Measurements from ENCODE around the gene ADAMTSL3.
"Not testable (repeated sequence)": the region's sequence is repeated elsewhere in the genome, so short reads cannot be mapped to it uniquely, and the experiment has no call there.

DNA sequence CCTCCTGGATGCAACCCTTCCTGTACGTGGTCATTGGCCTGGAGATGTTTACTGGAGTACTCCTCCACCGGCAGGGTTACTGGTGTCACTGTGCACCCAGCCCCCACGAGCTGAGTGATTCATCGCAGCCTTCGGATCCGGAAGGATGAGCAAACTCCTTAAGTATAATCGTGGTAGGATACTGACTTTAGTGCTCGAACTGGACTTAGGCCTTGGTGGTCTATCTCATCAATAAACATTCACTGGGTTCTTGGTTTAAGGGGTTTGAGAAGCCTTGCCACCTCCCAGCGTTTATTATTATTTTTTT is 426.8 kb downstream of the ADAMTSL3 start:
- TF ChIP-seq, protein P1, sequence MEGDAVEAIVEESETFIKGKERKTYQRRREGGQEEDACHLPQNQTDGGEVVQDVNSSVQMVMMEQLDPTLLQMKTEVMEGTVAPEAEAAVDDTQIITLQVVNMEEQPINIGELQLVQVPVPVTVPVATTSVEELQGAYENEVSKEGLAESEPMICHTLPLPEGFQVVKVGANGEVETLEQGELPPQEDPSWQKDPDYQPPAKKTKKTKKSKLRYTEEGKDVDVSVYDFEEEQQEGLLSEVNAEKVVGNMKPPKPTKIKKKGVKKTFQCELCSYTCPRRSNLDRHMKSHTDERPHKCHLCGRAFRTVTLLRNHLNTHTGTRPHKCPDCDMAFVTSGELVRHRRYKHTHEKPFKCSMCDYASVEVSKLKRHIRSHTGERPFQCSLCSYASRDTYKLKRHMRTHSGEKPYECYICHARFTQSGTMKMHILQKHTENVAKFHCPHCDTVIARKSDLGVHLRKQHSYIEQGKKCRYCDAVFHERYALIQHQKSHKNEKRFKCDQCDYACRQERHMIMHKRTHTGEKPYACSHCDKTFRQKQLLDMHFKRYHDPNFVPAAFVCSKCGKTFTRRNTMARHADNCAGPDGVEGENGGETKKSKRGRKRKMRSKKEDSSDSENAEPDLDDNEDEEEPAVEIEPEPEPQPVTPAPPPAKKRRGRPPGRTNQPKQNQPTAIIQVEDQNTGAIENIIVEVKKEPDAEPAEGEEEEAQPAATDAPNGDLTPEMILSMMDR (IDR thresholded peaks at IDR 0.05; ENCODE audit: low read depth, low read length, poor library complexity, severe bottlenecking): not testable (repeated sequence)
- not testable (repeated sequence) for TF ChIP-seq EZH2phosphoT487 (IDR thresholded peaks at IDR 0.05; ENCODE audit: borderline replicate concordance, low read length)
